ENCODE results near the gene TUBB2B.

The TUBB2B gene

GRCh38 chr6:3273707-3274521 lies 46.5 kb upstream of the TUBB2B start:
- H2BK120ac ChIP-seq (ENCODE audit: low read depth, low read length) = no peak overlapping the region
- H2AK5ac ChIP-seq (ENCODE audit: low read length, severe bottlenecking) = no peak overlapping the region
- no peak overlapping the region for H4K8ac ChIP-seq (ENCODE audit: low read length)
- no peak overlapping the region for H3K23ac ChIP-seq (ENCODE audit: low read length in 2 of 2)
- no peak overlapping the region for H3K27ac ChIP-seq (ENCODE audit: low read length, poor library complexity, severe bottlenecking)
- H3K27me3 ChIP-seq (ENCODE audit: control insufficient read depth in 1 of 2, insufficient read depth in 1 of 2, low read length in 2 of 2) = no peaks in the 10 kb centered on the region
- no peak overlapping the region for H3K4me2 ChIP-seq (ENCODE audit: low read length, poor library complexity, severe bottlenecking)
- no peak overlapping the region for H4K91ac ChIP-seq (ENCODE audit: low read length)
- H3K18ac ChIP-seq (ENCODE audit: low read depth in 1 of 2, low read length in 2 of 2) = no peak overlapping the region
- H3K9me3 ChIP-seq (ENCODE audit: control insufficient read depth, low read length) = no peaks in the 10 kb centered on the region
- no peak overlapping the region for H3K14ac ChIP-seq (ENCODE audit: low read length in 2 of 2)
- 97% methylated on average over 9 of the region's 9 CpGs for WGBS
- no peak overlapping the region for H3K9ac ChIP-seq (ENCODE audit: low read length)
- H2AFZ ChIP-seq (ENCODE audit: low read depth, low read length) = no peak overlapping the region
- H3K4me3 ChIP-seq (ENCODE audit: insufficient read depth in 1 of 2, low read depth in 1 of 2, low read length in 2 of 2) = no peak overlapping the region
- H3K36me3 ChIP-seq (ENCODE audit: control insufficient read depth in 1 of 2, insufficient read depth in 2 of 2, low read depth in 1 of 2, low read length in 2 of 2) = peaks cover 42 to 89% of the 10 kb centered on the region in 2 experiments
- peaks cover 4% of the 10 kb centered on the region for H3K4me1 ChIP-seq (ENCODE audit: control insufficient read depth, insufficient read depth, low read depth, low read length)
- H2BK15ac ChIP-seq (ENCODE audit: low read depth, poor library complexity, severe bottlenecking) = no peak overlapping the region
- DNase-seq = no peak
- H3K79me1 ChIP-seq (replicated peaks; ENCODE audit: low read length, poor library complexity, severe bottlenecking) = peaks cover 40% of the 10 kb centered on the region
- no peak overlapping the region for H3K4ac ChIP-seq (ENCODE audit: low read depth in 1 of 2, low read length in 2 of 2)
- no peak overlapping the region for H2BK5ac ChIP-seq (ENCODE audit: low read depth, low read length, poor library complexity, severe bottlenecking)
- no peak overlapping the region for H2BK12ac ChIP-seq (ENCODE audit: low read length in 2 of 2)

GRCh38 chr6:3272911-3273547 lies 45.6 kb upstream of the TUBB2B start:
- no peak overlapping the region for H3K4ac ChIP-seq (ENCODE audit: low read depth in 1 of 2, low read length in 2 of 2)
- H2BK120ac ChIP-seq (ENCODE audit: low read depth, low read length) = no peak overlapping the region
- no peak overlapping the region for H2BK15ac ChIP-seq (ENCODE audit: low read depth, poor library complexity, severe bottlenecking)
- H3K4me2 ChIP-seq (ENCODE audit: low read length, poor library complexity, severe bottlenecking) = no peak overlapping the region
- peaks cover 46 to 89% of the 10 kb centered on the region in 2 experiments for H3K36me3 ChIP-seq (ENCODE audit: control insufficient read depth in 1 of 2, insufficient read depth in 2 of 2, low read depth in 1 of 2, low read length in 2 of 2)
- no peak overlapping the region for H2BK5ac ChIP-seq (ENCODE audit: low read depth, low read length, poor library complexity, severe bottlenecking)
- H2AFZ ChIP-seq (ENCODE audit: low read depth, low read length) = no peak overlapping the region
- H4K91ac ChIP-seq (ENCODE audit: low read length) = no peak overlapping the region
- H3K23ac ChIP-seq (ENCODE audit: low read length in 2 of 2) = no peak overlapping the region
- no peak overlapping the region for H3K27ac ChIP-seq (ENCODE audit: low read length, poor library complexity, severe bottlenecking)
- H3K27me3 ChIP-seq (ENCODE audit: control insufficient read depth in 1 of 2, insufficient read depth in 1 of 2, low read length in 2 of 2) = no peaks in the 10 kb centered on the region
- H2BK12ac ChIP-seq (ENCODE audit: low read length in 2 of 2) = no peak overlapping the region
- H3K9me3 ChIP-seq (ENCODE audit: control insufficient read depth, low read length) = no peaks in the 10 kb centered on the region
- H3K9ac ChIP-seq (ENCODE audit: low read length) = no peak overlapping the region
- no peak overlapping the region for H2AK5ac ChIP-seq (ENCODE audit: low read length, severe bottlenecking)
- DNase-seq = no peak
- WGBS = 97% methylated on average over 27 of the region's 32 CpGs
- peaks cover 45% of the 10 kb centered on the region for H3K79me1 ChIP-seq (replicated peaks; ENCODE audit: low read length, poor library complexity, severe bottlenecking)
- peak overlapping the region in 1 of 2 experiments; percentile 26 for H3K4me3 ChIP-seq (ENCODE audit: insufficient read depth in 1 of 2, low read depth in 1 of 2, low read length in 2 of 2)
- H3K4me1 ChIP-seq (ENCODE audit: control insufficient read depth, insufficient read depth, low read depth, low read length) = peaks cover 4% of the 10 kb centered on the region
- H3K14ac ChIP-seq (ENCODE audit: low read length in 2 of 2) = no peak overlapping the region
- no peak overlapping the region for H4K8ac ChIP-seq (ENCODE audit: low read length)
- no peak overlapping the region for H3K18ac ChIP-seq (ENCODE audit: low read depth in 1 of 2, low read length in 2 of 2)

- no peak overlapping the region for H2BK5ac ChIP-seq (ENCODE audit: low read depth, low read length, poor library complexity, severe bottlenecking)
- 93% methylated on average over 13 of the region's 13 CpGs for WGBS
- H2AK5ac ChIP-seq (ENCODE audit: low read length, severe bottlenecking) = no peak overlapping the region
- H3K4me2 ChIP-seq (ENCODE audit: low read length, poor library complexity, severe bottlenecking) = no peak overlapping the region
- H3K27ac ChIP-seq (ENCODE audit: low read length, poor library complexity, severe bottlenecking) = no peak overlapping the region
- H2AFZ ChIP-seq (ENCODE audit: low read depth, low read length) = no peak overlapping the region
- H3K9ac ChIP-seq (ENCODE audit: low read length) = no peak overlapping the region
- no peak overlapping the region for H3K4ac ChIP-seq (ENCODE audit: low read depth in 1 of 2, low read length in 2 of 2)
- peaks cover 49 to 92% of the 10 kb centered on the region in 2 experiments for H3K36me3 ChIP-seq (ENCODE audit: control insufficient read depth in 1 of 2, insufficient read depth in 2 of 2, low read depth in 1 of 2, low read length in 2 of 2)
- no peak overlapping the region for H4K91ac ChIP-seq (ENCODE audit: low read length)
- no peak overlapping the region for H3K23ac ChIP-seq (ENCODE audit: low read length in 2 of 2)
- H3K4me3 ChIP-seq (ENCODE audit: insufficient read depth in 1 of 2, low read depth in 1 of 2, low read length in 2 of 2) = no peak overlapping the region
- H3K4me1 ChIP-seq (ENCODE audit: control insufficient read depth, insufficient read depth, low read depth, low read length) = peaks cover 4% of the 10 kb centered on the region
- H3K18ac ChIP-seq (ENCODE audit: low read depth in 1 of 2, low read length in 2 of 2) = no peak overlapping the region
- H3K79me1 ChIP-seq (replicated peaks; ENCODE audit: low read length, poor library complexity, severe bottlenecking) = peaks cover 49% of the 10 kb centered on the region
- H3K14ac ChIP-seq (ENCODE audit: low read length in 2 of 2) = no peak overlapping the region
- no peaks in the 10 kb centered on the region for H3K9me3 ChIP-seq (ENCODE audit: control insufficient read depth, low read length)
- H3K27me3 ChIP-seq (ENCODE audit: control insufficient read depth in 1 of 2, insufficient read depth in 1 of 2, low read length in 2 of 2) = no peaks in the 10 kb centered on the region
- H2BK120ac ChIP-seq (ENCODE audit: low read depth, low read length) = no peak overlapping the region
- no peak overlapping the region for H2BK15ac ChIP-seq (ENCODE audit: low read depth, poor library complexity, severe bottlenecking)
- no peak overlapping the region for H2BK12ac ChIP-seq (ENCODE audit: low read length in 2 of 2)
- H4K8ac ChIP-seq (ENCODE audit: low read length) = no peak overlapping the region
- no peak for DNase-seq
Observed at GRCh38 chr6:3271756-3272155, 44.3 kb upstream of the TUBB2B start.

- Histone ChIP-seq H2BK5ac (ENCODE audit: low read depth, low read length, poor library complexity, severe bottlenecking) (no peak overlapping the region), H2BK15ac (ENCODE audit: low read depth, poor library complexity, severe bottlenecking) (no peak overlapping the region), H3K4ac (ENCODE audit: low read depth in 1 of 2, low read length in 2 of 2) (no peak overlapping the region), H3K9me3 (ENCODE audit: control insufficient read depth, low read length) (no peaks in the 10 kb centered on the region), H2BK12ac (ENCODE audit: low read length in 2 of 2) (no peak overlapping the region), H3K79me1 (replicated peaks; ENCODE audit: low read length, poor library complexity, severe bottlenecking) (peaks cover 57% of the 10 kb centered on the region), H3K18ac (ENCODE audit: low read depth in 1 of 2, low read length in 2 of 2) (no peak overlapping the region), H3K23ac (ENCODE audit: low read length in 2 of 2) (no peak overlapping the region), H3K27me3 (ENCODE audit: control insufficient read depth in 1 of 2, insufficient read depth in 1 of 2, low read length in 2 of 2) (no peaks in the 10 kb centered on the region), H3K27ac (ENCODE audit: low read length, poor library complexity, severe bottlenecking) (no peak overlapping the region), H2AFZ (ENCODE audit: low read depth, low read length) (no peak overlapping the region), H3K36me3 (ENCODE audit: control insufficient read depth in 1 of 2, insufficient read depth in 2 of 2, low read depth in 1 of 2, low read length in 2 of 2) (peaks cover 58 to 84% of the 10 kb centered on the region in 2 experiments), H2BK120ac (ENCODE audit: low read depth, low read length) (no peak overlapping the region), H3K4me2 (ENCODE audit: low read length, poor library complexity, severe bottlenecking) (no peak overlapping the region), H4K91ac (ENCODE audit: low read length) (no peak overlapping the region), H3K4me1 (ENCODE audit: control insufficient read depth, insufficient read depth, low read depth, low read length) (peaks cover 4% of the 10 kb centered on the region), H3K14ac (ENCODE audit: low read length in 2 of 2) (no peak overlapping the region), H4K8ac (ENCODE audit: low read length) (no peak overlapping the region), H2AK5ac (ENCODE audit: low read length, severe bottlenecking) (no peak overlapping the region), H3K9ac (ENCODE audit: low read length) (no peak overlapping the region), H3K4me3 (ENCODE audit: insufficient read depth in 1 of 2, low read depth in 1 of 2, low read length in 2 of 2) (no peak overlapping the region)
- 92% methylated on average over 15 of the region's 15 CpGs for WGBS
- DNase-seq = no peak
Observed at GRCh38 chr6:3270258-3270657, 42.8 kb upstream of the TUBB2B start.

Data from mesenchymal stem cell (in vitro differentiated cells and primary cell).